Caco-2 (cell line): ENCODE measurements around the gene EVI2A. TPM values are rescaled to one million over a fixed set of nuclear protein-coding genes. Genes with fewer than 3 reads are reported as not detected.
"Not testable (repeated sequence)": the region's sequence is repeated elsewhere in the genome, so short reads cannot be mapped to it uniquely, and the experiment has no call there.

Experiments
- BruUV-seq: library from RNA; stranded (reverse); fragments of 400-500 nt; replicated peaks from 2 replicates; lab custom pipeline; 2021; lab: Mats Ljungman, UMichigan
- CTCF ChIA-PET: fragments of 300-600 bp; sonication (Branson Sonifier 250); formaldehyde crosslinking; loops from one replicate; lab custom pipeline; 2022; ENCODE audit warnings: antibody characterized with exemption; lab: Charles Lee
- POLR2A ChIA-PET: fragments of 300-600 bp; sonication (Branson Sonifier 250); formaldehyde crosslinking; loops from one replicate; lab custom pipeline; 2022; ENCODE audit warnings: antibody characterized with exemption; lab: Charles Lee
- DNase-seq, 2 experiments: peaks; one replicate each; pipeline versions ENCODE4 v3.0.0 to v3.0.0-alpha.2; 2020 to 2022
- H3K27me3 ChIP-seq: replicated peaks from 2 replicates; pipeline ENCODE4 v1.6.0; 2011; ENCODE audit warnings: low read length; ENCODE audit not compliant: control insufficient read depth, insufficient read depth
- H3K36me3 ChIP-seq: 2 replicates; pipeline ENCODE4 v1.5.1; 2011; ENCODE audit warnings: low read length; ENCODE audit not compliant: control insufficient read depth, insufficient read depth
- H3K4me1 ChIP-seq: fragments of 250-450 bp; sonication (Bioruptor Pico); 2 replicates; pipeline ENCODE4 v1.5.1; 2020; ENCODE audit warnings: mild to moderate bottlenecking
- H3K4me3 ChIP-seq: 2 replicates; pipeline ENCODE4 v1.5.1; 2011; ENCODE audit warnings: low read depth, mild to moderate bottlenecking, control low read depth, low read length
- H3K9me3 ChIP-seq: fragments of 250-450 bp; sonication (Bioruptor Pico); 2 replicates; pipeline ENCODE4 v1.5.1; 2020; ENCODE audit warnings: mild to moderate bottlenecking, moderate library complexity
- H3K27ac Mint-ChIP-seq: one replicate; pipeline ENCODE4 v1.8.0; 2022; ENCODE audit warnings: mixed read lengths; ENCODE audit not compliant: unreplicated experiment
- H3K27me3 Mint-ChIP-seq: one replicate; pipeline ENCODE4 v1.8.0; 2022; ENCODE audit warnings: mixed read lengths; ENCODE audit not compliant: insufficient read depth, unreplicated experiment
- H3K36me3 Mint-ChIP-seq: one replicate; pipeline ENCODE4 v1.8.0; 2022; ENCODE audit warnings: mild to moderate bottlenecking, mixed read lengths; ENCODE audit not compliant: insufficient read depth, unreplicated experiment
- H3K4me1 Mint-ChIP-seq: one replicate; pipeline ENCODE4 v1.8.0; 2022; ENCODE audit warnings: low read depth, mixed read lengths; ENCODE audit not compliant: unreplicated experiment
- H3K4me3 Mint-ChIP-seq: one replicate; pipeline ENCODE4 v1.8.0; 2022; ENCODE audit warnings: mild to moderate bottlenecking, moderate library complexity, mixed read lengths; ENCODE audit not compliant: unreplicated experiment
- H3K9me3 Mint-ChIP-seq: one replicate; pipeline ENCODE4 v1.8.0; 2022; ENCODE audit warnings: mixed read lengths; ENCODE audit not compliant: unreplicated experiment
- CTCF ChIP-seq, 2 experiments: fragments of 200-600 bp in 1 of 2; IDR thresholded peaks; 1 replicate in 1 of 2; 2 replicates in 1 of 2; pipeline versions ENCODE4 v1.5.1 to v1.8.0; 2011 to 2022; ENCODE audit warnings: antibody characterized with exemption in 1 of 2, control low read depth in 1 of 2, inconsistent platforms in 1 of 2, low read depth in 1 of 2, low read length in 1 of 2, mild to moderate bottlenecking in 1 of 2, moderate library complexity in 1 of 2; ENCODE audit not compliant: insufficient read depth in 1 of 2, severe bottlenecking in 1 of 2, unreplicated experiment in 1 of 2
- intact Hi-C: fragments of 100-400 bp; cut with micrococcal nuclease; formaldehyde crosslinking; loops from one replicate; pipeline ENCODE4 v1.10.0; 2022; ENCODE audit not compliant: unreplicated experiment
- total RNA-seq: library from RNA; stranded (reverse); gene quantifications from 2 replicates; pipeline ENCODE4 v1.2.3, GENCODE V29; 2022

The EVI2A gene
- total RNA-seq, 1 experiment from 2014 or later, result not detected

GRCh38 chr17:31355935-31356334, 34.5 kb upstream of the EVI2A start:
- no TSS peak for BruUV-seq
- POLR2A ChIA-PET, result no interaction called here

GRCh38 chr17:31349454-31349853, 28.0 kb upstream of the EVI2A start:
- no peaks in the 10 kb centered on the region for H3K9me3 ChIP-seq
- intact Hi-C loops, result no loop called here
- no peak for DNase-seq
- Mint-ChIP-seq H3K27ac (no peak overlapping the region), H3K4me1 (no peaks in the 10 kb centered on the region), H3K36me3 (peaks cover 51% of the 10 kb centered on the region), H3K9me3 (no peaks in the 10 kb centered on the region), H3K4me3 (no peak overlapping the region), H3K27me3 (no peaks in the 10 kb centered on the region)
- H3K4me1 ChIP-seq, result no peaks in the 10 kb centered on the region
- TF ChIP-seq CTCF (IDR thresholded peaks at IDR 0.05; ENCODE audit: insufficient read depth in 1 of 2, low read depth in 1 of 2, low read length in 1 of 2, severe bottlenecking in 1 of 2, unreplicated experiment in 1 of 2), result no peak
- H3K27me3 ChIP-seq, result no peaks in the 10 kb centered on the region
- no peaks in the 10 kb centered on the region; the same call in none of the 2 replicates for H3K36me3 ChIP-seq
- ChIA-PET POLR2A (no interaction called here), CTCF (no interaction called here)
- no peak overlapping the region for H3K4me3 ChIP-seq
- no TSS peak for BruUV-seq

More at GRCh38 chr17:31355935-31356334, 34.5 kb upstream of the EVI2A start:
- H3K27me3 ChIP-seq, result no peaks in the 10 kb centered on the region
- no peaks in the 10 kb centered on the region for H3K9me3 ChIP-seq
- no peaks in the 10 kb centered on the region; the same call in 1 of the 2 replicates for H3K36me3 ChIP-seq
- CTCF ChIA-PET, result no interaction called here
- no peak for DNase-seq
- intact Hi-C loops, result no loop called here
- no peaks in the 10 kb centered on the region for H3K9me3 Mint-ChIP-seq
- H3K4me3 Mint-ChIP-seq, result no peak overlapping the region
- no peaks in the 10 kb centered on the region for H3K4me1 Mint-ChIP-seq
- H3K36me3 Mint-ChIP-seq, result peaks cover 72% of the 10 kb centered on the region
- H3K27ac Mint-ChIP-seq, result no peak overlapping the region
- no peaks in the 10 kb centered on the region for H3K27me3 Mint-ChIP-seq
- TF ChIP-seq CTCF (IDR thresholded peaks at IDR 0.05; ENCODE audit: insufficient read depth in 1 of 2, low read depth in 1 of 2, low read length in 1 of 2, severe bottlenecking in 1 of 2, unreplicated experiment in 1 of 2), result no peak
- no peak overlapping the region for H3K4me3 ChIP-seq
- no peaks in the 10 kb centered on the region for H3K4me1 ChIP-seq

- not testable (repeated sequence) for H3K36me3 ChIP-seq
These were observed 23.8 kb upstream of the EVI2A start for GRCh38 chr17:31345191-31345747.

More at GRCh38 chr17:31345191-31345747, 23.8 kb upstream of the EVI2A start:
- peaks cover 44% of the 10 kb centered on the region for H3K36me3 Mint-ChIP-seq
- intact Hi-C loops, DNase-seq, H3K4me3 Mint-ChIP-seq, BruUV-seq, H3K4me1 ChIP-seq, H3K9me3 Mint-ChIP-seq, POLR2A ChIA-PET, H3K27ac Mint-ChIP-seq, H3K4me3 ChIP-seq, H3K9me3 ChIP-seq, H3K4me1 Mint-ChIP-seq, H3K27me3 Mint-ChIP-seq, H3K27me3 ChIP-seq, CTCF ChIA-PET: not testable (repeated sequence)
